T-helper 17 cell (primary cell): ENCODE data around the gene LAMTOR4. TPM values are rescaled to one million over a fixed set of nuclear protein-coding genes. Genes with fewer than 3 reads are reported as not detected.
"Not testable (repeated sequence)": the region's sequence is repeated elsewhere in the genome, so short reads cannot be mapped to it uniquely, and the experiment has no call there.

ENCODE experiments used
- ATAC-seq: fragments of 150-1000 bp; cut with Tn5 transposase; 2 replicates; pipeline ENCODE4 v1.10.0; 2021; ENCODE audit warnings: mild to moderate bottlenecking, moderate library complexity
- DNase-seq, 3 donors: peaks; one replicate each; pipeline versions ENCODE4 v3.0.0 to v3.0.0-alpha.2; 2020 to 2021
- H3K9me3 ChIP-seq: one replicate; pipeline ENCODE4 v1.7.0; 2013; ENCODE audit warnings: low read length, mild to moderate bottlenecking; ENCODE audit not compliant: control insufficient read depth, poor library complexity, severe bottlenecking
- H3K27ac Mint-ChIP-seq: one replicate; pipeline ENCODE4 v1.8.0; 2022; ENCODE audit warnings: mild to moderate bottlenecking, moderate library complexity, mixed read lengths
- H3K27me3 Mint-ChIP-seq: one replicate; pipeline ENCODE4 v1.8.0; 2022; ENCODE audit warnings: mixed read lengths
- H3K36me3 Mint-ChIP-seq: one replicate; pipeline ENCODE4 v1.8.0; 2022; ENCODE audit warnings: low read depth, mixed read lengths
- H3K4me1 Mint-ChIP-seq: one replicate; pipeline ENCODE4 v1.8.0; 2022; ENCODE audit warnings: mild to moderate bottlenecking, mixed read lengths
- H3K4me3 Mint-ChIP-seq: one replicate; pipeline ENCODE4 v1.8.0; 2022; ENCODE audit warnings: mild to moderate bottlenecking, moderate library complexity, mixed read lengths
- total RNA-seq, 4 donors: library from RNA in 2 of 4; stranded (reverse) in 2 of 4; gene quantifications; one replicate each; pipeline ENCODE4 v1.2.3 and lab custom pipeline; 2022 to 2026

Gene LAMTOR4
- total RNA-seq, 2 donors from 2014 or later, result 124 to 135 TPM

DNA sequence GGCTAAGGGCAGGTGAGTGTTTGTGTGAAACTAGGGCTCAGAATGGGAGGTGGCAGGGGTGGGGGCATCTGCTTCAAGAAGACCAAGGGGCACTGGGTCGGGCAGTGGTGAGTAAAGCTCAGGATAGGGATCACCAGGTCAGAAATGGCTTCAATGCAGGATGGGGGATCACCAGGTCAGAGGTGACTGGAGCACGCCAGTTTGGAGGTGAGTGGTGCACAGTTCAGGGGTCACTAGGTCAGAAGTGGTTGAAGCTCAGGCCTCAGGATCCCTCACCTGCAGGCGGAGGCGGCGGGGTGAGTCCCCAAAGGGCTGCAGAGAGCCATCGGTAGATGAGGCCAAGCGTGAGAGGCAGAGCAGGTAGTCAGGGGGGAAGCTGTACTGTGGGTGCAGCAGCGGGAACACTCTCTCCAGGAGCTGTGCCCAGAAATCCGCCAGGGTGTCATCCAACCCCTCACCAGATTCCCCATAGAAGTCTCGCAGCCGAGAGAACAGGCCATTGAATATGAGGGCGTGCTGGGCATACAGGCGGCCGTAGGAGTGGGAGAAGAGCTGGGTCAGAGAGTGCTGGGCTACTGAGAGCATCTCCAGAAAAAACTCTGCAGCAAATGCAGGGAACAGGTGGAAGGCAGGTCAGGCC is 26.7 kb downstream of the LAMTOR4 start:
- H3K4me3 Mint-ChIP-seq, result no peak overlapping the region
- H3K27me3 Mint-ChIP-seq, result peaks cover 5% of the 10 kb centered on the region
- H3K9me3 ChIP-seq, result no peaks in the 10 kb centered on the region
- no peak for ATAC-seq
- DNase-seq, result no peak
- no peak overlapping the region for H3K27ac Mint-ChIP-seq
- H3K4me1 Mint-ChIP-seq, result peaks cover 31% of the 10 kb centered on the region
- H3K36me3 Mint-ChIP-seq, result peaks cover 4% of the 10 kb centered on the region

- Mint-ChIP-seq H3K4me1 (peaks cover 32% of the 10 kb centered on the region), H3K27ac (peak overlapping the region; percentile 4), H3K27me3 (no peaks in the 10 kb centered on the region), H3K36me3 (no peaks in the 10 kb centered on the region), H3K4me3 (peak overlapping the region; percentile 79)
- no peaks in the 10 kb centered on the region for H3K9me3 ChIP-seq
- ATAC-seq (no peak), DNase-seq (no peak)
These were observed 27.7 kb downstream of the LAMTOR4 start for GRCh38 chr7:100176096-100177044.

DNA sequence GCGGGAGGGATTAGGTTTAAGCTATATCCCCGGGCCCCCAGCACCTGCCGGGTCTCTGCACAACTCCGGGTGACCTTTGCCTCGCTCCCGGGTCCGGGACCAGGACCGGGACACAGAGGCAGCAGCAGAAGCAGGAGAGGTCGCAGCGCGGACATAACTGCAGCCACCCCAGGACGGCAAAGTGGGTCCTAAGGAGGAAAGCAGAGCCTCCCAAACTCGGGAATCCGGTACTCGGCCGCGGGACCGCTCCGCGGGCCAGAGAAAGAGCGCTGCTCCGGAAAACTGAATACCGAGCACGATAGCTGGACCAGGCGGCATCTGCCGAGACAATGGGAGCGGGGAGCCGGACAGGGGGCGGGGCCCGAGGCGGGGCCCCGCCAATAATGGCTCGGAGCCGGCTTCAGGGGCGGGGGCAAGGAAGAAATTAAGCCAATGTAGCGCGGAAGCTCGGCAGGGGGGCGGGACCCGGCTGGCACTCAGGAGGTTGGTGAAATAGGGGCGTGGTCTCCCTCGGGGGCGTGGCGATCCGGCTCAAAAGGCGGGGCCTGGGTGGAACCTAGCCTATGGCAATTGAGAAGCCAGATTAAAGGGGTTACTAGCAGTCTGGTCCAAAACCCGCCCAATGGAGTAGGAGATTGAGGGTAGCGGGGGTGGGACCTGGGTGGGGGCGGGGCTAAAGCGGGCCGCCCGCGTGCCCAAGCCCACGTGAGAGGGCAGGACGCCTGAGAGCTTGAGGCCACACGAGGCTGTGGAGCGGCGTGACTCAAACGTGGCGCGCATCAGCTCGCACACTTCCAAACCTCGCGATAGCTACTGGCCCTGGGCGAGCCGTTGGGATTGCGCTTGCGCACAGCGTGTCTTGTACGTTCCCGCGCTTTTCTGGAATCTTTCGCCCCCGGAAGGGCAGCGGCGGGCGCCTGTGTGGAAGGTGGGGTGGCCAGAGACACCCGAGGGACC is 28.6 kb downstream of the LAMTOR4 start, which contains the start of the genes GPC2 and STAG3:
Gene GPC2, minus strand, starts transcription at position 337 of the 957 bp plus-strand sequence. Its CDS starts 182 bp downstream, at position 155.
Gene STAG3, plus strand, starts transcription at position 874 of the 957 bp plus-strand sequence. CDS start 2,639 bp downstream, outside the sequence.
- Mint-ChIP-seq H3K36me3 (no peaks in the 10 kb centered on the region), H3K4me3 (peak within 1 kb of the TSS; percentile 79), H3K27me3 (peaks cover 4% of the 10 kb centered on the region), H3K27ac (peak within 1 kb of the TSS; percentile 4), H3K4me1 (peaks cover 33% of the 10 kb centered on the region)
- peak; percentile 92 for ATAC-seq
- DNase-seq, result peak; percentile 93 to 97 (median 96)
- no peaks in the 10 kb centered on the region for H3K9me3 ChIP-seq

GRCh38 chr7:100180084-100180483 is 31.4 kb downstream of the LAMTOR4 start:
- Mint-ChIP-seq H3K4me1 (peaks cover 28% of the 10 kb centered on the region), H3K27ac (peak overlapping the region; percentile 1)
- ATAC-seq, DNase-seq, H3K36me3 Mint-ChIP-seq, H3K27me3 Mint-ChIP-seq, H3K4me3 Mint-ChIP-seq, H3K9me3 ChIP-seq: not testable (repeated sequence)

GRCh38 chr7:100182616-100183015 is 33.9 kb downstream of the LAMTOR4 start:
- not testable (repeated sequence) for DNase-seq, H3K27ac Mint-ChIP-seq, H3K36me3 Mint-ChIP-seq, ATAC-seq, H3K4me3 Mint-ChIP-seq, H3K9me3 ChIP-seq, H3K27me3 Mint-ChIP-seq
- H3K4me1 Mint-ChIP-seq, result peaks cover 12% of the 10 kb centered on the region

DNA sequence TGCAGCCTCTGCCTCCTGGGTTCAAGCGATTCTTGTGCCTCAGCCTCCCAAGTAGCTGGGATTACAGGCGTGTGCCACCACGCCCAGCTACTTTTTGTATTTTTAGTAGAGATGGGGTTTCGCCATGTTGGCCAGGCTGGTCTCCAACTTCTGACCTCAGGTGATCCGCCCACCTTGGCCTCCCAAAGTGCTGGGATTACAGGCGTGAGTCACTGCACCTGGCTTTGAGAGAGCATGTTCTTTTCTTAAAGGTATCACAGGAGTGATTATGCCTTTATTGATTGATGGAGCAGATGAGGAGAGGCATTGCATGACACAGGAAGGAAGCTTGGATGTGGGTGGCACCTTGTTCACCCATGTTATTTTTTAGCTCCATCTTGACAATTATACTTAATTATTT is 34.4 kb downstream of the LAMTOR4 start:
- H3K9me3 ChIP-seq, H3K36me3 Mint-ChIP-seq, H3K4me3 Mint-ChIP-seq, H3K27ac Mint-ChIP-seq, H3K27me3 Mint-ChIP-seq, DNase-seq, ATAC-seq: not testable (repeated sequence)
- H3K4me1 Mint-ChIP-seq, result peaks cover 12% of the 10 kb centered on the region

DNA sequence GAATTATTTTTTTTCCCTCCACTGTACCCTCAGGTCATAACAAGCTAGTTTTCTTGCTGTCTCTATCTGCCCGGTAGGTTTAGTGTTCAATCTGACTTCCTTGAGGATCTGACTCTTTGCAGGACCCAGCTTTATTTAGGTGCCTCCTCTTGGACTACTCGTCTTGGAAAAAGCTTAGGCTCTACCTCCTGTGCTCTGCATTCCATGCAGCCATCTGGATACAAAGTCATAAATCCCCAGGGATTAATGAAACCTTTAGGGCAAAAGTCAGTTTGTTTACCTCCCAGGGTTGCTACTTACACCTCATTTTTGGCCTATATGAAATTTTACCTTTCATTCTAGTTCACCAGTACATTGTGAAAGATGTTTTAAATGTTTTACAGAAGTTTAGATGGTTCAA is 37.0 kb downstream of the LAMTOR4 start:
- Mint-ChIP-seq H3K4me1 (peaks cover 14% of the 10 kb centered on the region), H3K4me3 (no peak overlapping the region), H3K36me3 (no peaks in the 10 kb centered on the region), H3K27me3 (peaks cover 4% of the 10 kb centered on the region), H3K27ac (no peak overlapping the region)
- DNase-seq, result no peak
- no peak for ATAC-seq
- no peaks in the 10 kb centered on the region for H3K9me3 ChIP-seq

- no peaks in the 10 kb centered on the region for H3K36me3 Mint-ChIP-seq
- no peak overlapping the region for H3K4me3 Mint-ChIP-seq
- H3K27ac Mint-ChIP-seq, result peak overlapping the region; percentile 75
- no peaks in the 10 kb centered on the region for H3K27me3 Mint-ChIP-seq
- no peak for DNase-seq
- no peak for ATAC-seq
- H3K4me1 Mint-ChIP-seq, result peaks cover 7% of the 10 kb centered on the region
- H3K9me3 ChIP-seq, result no peaks in the 10 kb centered on the region
These were observed 40.3 kb downstream of the LAMTOR4 start for GRCh38 chr7:100189061-100189460.

- Mint-ChIP-seq H3K27ac (peak overlapping the region; percentile 75), H3K4me3 (no peak overlapping the region), H3K36me3 (no peaks in the 10 kb centered on the region), H3K4me1 (peaks cover 7% of the 10 kb centered on the region), H3K27me3 (no peaks in the 10 kb centered on the region)
- no peak for DNase-seq
- no peaks in the 10 kb centered on the region for H3K9me3 ChIP-seq
- peak; percentile 77 for ATAC-seq
These were observed 41.5 kb downstream of the LAMTOR4 start for GRCh38 chr7:100190048-100190711.

DNA sequence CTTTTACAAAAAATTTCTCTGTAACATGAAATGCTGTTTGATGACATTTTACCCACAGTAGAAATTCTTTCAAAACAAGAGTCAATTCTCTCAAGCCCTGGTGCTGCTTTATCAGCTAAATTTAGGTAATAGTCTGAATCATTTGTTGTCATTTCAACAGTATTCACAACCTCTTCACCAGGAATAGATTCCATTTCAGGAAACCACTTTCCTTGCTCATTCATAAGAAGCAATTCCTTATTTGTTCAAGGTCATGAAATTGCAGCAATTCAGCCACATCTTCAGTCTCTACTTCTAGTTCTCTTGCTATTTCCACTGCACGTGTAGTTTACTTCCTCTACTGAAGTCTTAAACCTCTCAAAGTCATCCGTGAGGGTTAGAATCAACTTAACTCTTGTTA is 43.1 kb downstream of the LAMTOR4 start:
- no peaks in the 10 kb centered on the region for H3K9me3 ChIP-seq
- Mint-ChIP-seq H3K27me3 (no peaks in the 10 kb centered on the region), H3K4me1 (peaks cover 7% of the 10 kb centered on the region), H3K36me3 (no peaks in the 10 kb centered on the region), H3K27ac (no peak overlapping the region), H3K4me3 (no peak overlapping the region)
- DNase-seq, result no peak
- ATAC-seq, result no peak

GRCh38 chr7:100192281-100192862 is 43.7 kb downstream of the LAMTOR4 start:
- H3K27ac Mint-ChIP-seq, H3K9me3 ChIP-seq, H3K4me3 Mint-ChIP-seq, H3K4me1 Mint-ChIP-seq, H3K36me3 Mint-ChIP-seq, DNase-seq, ATAC-seq, H3K27me3 Mint-ChIP-seq: not testable (repeated sequence)

DNA sequence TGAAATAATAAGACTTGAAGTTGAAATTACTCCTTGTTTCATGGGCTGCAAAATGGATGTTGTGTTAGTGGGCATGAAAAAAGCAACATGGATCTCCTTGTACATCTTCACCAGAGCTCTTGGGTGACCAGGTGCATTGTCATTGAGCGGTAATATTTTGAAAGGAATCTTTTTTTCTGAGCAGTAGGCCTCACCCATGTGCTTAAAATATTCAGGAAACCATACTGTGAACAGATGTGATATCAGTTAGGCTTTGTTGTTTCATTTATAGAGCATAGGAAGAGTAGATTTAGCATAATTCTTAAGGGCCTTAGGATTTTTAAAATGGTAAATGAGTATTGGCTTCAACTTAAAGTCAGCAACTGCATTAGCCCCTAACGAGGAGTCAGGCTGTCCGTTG is 44.3 kb downstream of the LAMTOR4 start:
- ATAC-seq (no peak), DNase-seq (no peak)
- Mint-ChIP-seq H3K27ac (no peak overlapping the region), H3K4me1 (peaks cover 7% of the 10 kb centered on the region), H3K36me3 (no peaks in the 10 kb centered on the region), H3K4me3 (no peak overlapping the region), H3K27me3 (no peaks in the 10 kb centered on the region)
- H3K9me3 ChIP-seq, result no peaks in the 10 kb centered on the region
